ENCODE results near the gene CSNK1A1L.
A peak's percentile ranks its signal among the peaks of the same experiment; 100 is the strongest.

The CSNK1A1L gene

DNA sequence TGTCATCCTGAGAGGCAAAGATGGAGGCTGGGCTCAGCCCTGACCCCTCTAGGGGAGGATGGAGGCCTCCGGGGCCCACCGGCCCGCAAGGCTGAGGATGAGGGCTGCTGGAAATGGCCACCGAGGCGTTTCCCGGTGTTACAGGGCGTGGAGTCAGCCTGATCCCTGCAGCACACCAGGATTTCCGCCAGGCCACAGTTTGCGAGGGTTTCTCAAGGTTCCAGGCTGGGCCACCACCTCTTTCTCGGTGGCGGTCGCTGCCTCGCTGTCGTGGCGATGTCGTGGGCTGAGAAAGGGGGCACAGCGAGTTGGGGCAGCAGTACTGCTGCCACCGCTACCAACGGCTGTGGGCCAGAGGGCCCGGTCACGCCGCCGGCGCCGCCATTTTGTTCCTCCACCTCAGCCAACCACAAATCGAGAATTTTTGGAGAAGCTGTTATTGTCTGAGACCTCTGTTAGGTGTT, at the start of gene CSNK1A1L:
Gene CSNK1A1L (minus strand): TSS at position 414 of the 464 bp plus-strand sequence. CDS start 408 bp downstream, at position 6.
- DNase-seq, result no peak

DNA sequence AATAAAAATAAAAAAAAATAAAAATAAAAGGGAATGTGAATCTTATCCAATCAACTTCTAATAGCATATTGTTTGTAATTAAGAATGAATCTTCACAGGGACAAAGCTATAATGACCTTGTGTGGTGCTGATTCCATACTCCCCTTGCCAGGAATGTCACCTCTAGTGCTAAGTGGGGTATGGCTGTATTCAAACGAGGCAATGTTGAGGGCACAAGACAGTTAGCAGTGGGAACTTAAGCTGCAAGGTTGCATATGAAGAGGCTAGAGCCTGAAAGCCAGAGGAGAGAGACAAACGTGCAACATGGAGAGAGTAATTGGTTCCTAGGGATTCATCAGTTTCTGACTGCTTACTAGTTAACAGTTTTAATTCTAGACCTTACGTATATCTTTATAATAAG, 43.9 kb upstream of the CSNK1A1L start:
- no peak for DNase-seq

DNA sequence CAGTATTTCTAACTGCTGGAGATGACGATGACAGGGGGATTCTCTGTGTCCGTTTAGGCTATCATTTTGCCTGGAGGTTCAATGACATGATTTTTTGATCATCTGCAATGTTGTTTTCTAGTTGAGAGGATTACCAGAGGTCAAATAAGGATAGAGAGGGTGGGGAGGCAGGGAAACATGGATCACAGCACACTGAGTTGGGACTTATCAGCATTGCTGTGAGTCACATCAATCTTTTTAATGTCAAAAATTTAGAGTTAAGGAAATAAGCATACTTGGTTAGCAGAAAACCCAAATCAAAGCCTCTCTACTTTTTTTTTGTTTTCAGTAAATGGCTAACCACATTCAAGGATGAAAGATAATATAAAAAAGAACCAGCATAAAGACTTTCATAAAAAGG, 43.0 kb upstream of the CSNK1A1L start:
- no peak for DNase-seq

DNA sequence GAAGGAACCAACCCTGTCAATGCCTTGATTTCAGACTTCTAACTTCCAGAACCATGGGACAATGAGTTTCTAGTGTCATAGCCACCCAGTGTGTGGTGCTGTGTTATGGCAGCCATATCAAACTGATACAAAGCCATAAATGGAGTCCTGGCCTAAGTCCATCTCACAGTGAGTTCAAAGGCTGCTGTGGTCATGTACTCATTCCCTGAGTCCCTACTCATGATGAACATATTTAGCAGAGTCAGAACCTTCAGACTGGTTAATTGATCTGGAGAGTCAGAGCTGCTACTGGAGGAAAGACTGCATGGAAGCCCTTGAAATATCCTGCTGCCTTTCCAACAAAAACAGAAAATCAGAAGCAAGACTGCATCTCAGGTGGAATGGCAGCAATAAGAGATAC, 39.2 kb upstream of the CSNK1A1L start:
- no peak for DNase-seq

DNA sequence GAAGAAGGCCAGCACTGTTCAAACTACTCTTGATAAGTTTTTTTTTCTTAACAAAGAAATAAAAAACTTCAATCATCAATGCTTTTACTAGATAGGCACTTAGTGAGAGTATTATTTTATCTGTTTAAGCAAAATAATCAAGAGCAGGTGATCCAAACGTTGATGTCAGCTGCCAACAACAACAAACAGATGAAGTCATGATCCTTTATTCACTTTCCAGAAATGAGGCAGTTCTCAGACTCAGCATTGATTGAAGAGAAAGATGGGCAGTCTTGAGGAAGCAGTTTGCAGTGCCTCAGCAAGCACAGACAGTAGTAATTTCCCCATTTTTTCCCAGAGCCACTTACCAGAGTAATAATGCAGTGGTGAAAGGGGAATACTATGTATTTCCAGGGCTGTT, 38.4 kb upstream of the CSNK1A1L start:
- no peak for DNase-seq

DNA sequence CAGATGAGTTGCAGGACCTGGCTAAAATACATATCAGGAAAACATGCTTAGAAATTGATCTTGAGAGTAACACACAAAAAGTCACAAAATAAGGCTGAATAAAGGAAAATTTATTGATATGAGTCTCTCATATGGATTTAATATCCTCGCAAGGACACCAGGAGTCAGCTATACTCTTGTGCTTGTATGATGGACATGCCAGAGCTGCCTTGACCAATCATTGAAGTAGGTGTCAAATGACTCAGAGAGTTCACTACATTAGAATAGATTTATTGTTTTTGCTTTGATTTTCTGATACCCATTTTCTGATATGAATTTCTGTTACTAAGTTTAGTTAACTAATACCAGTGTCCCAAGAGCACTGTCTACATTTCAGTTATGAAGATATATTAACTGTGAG, 37.4 kb upstream of the CSNK1A1L start:
- no peak for DNase-seq

DNA sequence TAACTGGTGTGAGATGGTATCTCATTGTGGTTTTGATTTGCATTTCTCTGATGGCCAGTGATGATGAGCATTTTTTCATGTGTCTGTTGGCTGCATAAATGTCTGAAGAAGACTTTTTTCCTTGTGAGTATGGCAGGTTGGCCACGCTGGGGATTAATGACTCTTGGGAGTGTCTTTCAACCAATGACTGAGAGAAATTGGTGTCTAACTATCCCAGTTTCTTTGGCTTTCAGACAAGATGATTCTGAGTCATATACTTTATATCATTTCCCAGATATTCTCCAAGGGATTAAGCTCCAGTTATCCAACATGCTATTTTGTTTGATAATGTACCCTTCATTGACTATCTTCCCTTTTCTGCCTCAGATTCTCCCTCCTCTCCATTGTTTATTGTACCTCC, 35.5 kb upstream of the CSNK1A1L start:
- DNase-seq, result no peak

DNA sequence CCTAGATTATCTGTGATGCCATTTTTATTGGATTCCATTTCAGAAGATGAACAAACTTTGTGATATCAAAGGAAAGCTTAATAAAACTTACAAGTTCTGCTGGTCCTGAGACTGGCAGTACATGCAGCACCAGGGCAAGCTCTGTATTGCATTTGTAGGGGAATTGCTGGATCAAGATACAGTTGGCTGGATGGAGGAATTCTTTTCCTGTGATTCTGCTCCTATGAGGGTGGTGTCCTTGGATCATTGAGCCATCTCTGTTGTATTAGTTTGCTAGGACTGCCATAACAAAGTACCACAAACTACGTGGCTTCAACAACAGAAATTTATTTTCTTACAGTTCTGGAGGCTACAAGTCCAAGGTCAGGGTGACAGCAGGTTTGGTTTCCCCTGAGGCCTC, 33.9 kb upstream of the CSNK1A1L start:
- no peak for DNase-seq

DNA sequence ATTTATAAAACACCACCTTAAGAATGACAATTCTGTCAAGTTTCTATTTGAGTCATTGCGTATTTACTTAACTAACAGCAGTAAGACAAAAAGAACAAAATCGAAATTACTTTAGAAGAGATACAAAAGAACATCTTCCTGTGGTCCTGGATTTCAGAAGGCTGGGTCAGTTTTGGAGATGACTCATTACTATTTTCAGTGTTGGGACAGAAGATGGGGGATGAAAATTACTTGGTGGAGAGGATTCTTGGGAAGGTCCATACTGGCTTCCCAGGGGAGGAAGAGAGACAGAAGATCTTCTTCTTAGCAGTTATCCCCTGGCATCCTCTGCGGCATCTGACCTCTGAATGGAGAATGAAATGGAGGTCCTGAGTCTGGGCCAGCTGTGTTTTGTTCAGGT, 33.5 kb upstream of the CSNK1A1L start:
- DNase-seq, result no peak

DNA sequence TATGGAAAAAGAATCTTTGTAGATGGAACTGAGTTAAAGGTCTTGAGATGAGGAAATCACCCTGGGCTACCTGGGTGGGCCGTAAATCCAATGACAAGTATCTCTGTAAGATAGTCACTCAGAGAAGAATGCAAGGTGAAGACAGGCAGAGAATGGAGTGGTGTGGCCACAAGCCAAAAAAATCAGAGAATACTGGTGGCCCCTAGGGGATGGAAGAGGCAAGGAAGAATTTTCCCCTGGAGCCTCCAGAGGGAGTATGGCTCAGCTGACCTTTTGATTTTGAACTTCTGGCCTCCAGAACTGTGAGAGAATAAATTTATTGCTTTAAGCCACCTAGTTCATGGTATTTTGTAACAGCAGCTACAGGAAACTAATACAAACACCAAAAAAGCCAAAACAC, 32.7 kb upstream of the CSNK1A1L start:
- no peak for DNase-seq

DNA sequence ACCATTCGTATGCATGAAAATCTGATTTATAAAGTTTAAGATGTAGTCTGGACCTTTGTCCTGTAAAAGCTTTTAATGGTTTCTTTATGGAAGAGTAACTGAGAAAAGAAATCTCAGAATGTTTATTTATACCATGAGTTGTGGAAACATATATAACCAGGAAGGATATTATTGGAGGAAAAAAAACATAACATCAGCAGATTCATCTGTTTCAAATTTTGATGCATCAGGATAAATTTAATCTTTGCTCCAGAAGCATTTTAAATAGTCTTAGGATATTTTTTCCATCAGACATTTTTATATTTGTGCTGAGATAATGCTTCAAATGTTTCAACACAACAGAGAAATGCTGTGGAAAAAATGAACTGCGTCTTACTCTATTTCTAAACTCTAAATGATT, 31.2 kb upstream of the CSNK1A1L start:
- DNase-seq, result no peak

DNA sequence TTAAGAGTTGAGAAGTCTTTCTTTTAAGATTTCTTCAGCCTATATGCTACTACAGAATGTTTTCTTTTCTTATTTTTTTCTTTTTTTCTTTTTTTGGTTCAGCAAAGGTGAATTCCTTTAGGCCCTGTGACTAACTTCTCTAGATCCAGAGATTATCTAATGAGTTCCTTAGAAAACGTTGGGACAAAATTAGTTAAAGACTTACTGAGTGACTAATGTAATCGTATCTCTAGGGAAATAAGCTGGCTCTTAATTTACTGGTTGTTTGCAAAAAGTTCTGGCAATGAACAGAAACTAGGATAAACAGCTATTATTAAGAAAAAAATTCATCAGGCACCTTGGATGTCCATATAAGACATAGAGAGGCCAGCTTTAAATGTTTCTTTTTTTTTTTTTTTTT, 30.7 kb upstream of the CSNK1A1L start:
- DNase-seq, result no peak

DNA sequence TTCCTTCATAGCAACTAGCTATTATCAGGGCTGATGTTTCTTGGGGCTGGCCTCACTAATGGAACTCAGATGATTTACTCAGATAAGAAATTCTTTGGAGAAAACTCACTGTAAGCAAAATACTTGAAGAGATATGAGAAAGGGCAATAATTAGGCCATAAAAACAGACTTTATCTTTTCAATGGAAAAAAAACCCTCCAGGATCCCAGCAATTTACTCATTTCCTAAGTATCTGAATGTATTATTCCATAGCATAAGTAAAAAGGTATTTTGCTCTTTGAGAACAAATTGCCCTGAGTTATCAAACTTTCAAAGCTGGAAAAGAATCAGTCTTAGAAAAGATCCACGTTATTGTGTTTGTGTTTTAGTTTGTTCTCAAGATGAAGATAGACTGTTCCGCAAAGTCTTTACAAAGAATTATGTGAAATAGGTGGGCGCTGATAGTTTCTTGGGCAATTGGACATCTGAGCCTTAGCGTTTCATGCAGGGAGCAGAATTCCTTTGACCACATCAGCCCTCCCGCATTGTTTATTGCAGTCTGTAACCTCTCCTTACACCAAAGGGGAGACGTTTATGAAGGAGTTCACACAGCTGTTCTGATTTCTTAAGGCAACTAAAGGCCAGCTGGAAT, 29.1 kb upstream of the CSNK1A1L start:
- no peak for DNase-seq

DNA sequence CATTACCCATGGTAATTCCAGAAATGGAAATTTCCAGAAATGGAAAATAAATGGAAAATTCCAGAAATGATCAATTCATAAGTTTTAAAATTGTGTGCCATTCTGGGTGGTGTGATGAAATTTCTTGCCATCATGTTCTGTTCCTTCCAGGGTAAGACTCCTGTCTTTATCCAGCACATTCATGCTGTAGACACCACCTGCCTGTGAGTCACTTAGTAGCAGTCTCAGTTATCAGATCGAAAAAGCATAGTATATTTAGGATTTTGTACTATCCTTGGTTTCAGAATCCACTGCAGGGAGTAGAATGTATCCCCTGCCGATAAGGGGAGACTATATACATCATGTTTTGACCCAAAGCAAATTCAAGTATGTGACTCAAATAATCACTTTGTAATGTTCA, 26.7 kb upstream of the CSNK1A1L start:
- no peak for DNase-seq

DNA sequence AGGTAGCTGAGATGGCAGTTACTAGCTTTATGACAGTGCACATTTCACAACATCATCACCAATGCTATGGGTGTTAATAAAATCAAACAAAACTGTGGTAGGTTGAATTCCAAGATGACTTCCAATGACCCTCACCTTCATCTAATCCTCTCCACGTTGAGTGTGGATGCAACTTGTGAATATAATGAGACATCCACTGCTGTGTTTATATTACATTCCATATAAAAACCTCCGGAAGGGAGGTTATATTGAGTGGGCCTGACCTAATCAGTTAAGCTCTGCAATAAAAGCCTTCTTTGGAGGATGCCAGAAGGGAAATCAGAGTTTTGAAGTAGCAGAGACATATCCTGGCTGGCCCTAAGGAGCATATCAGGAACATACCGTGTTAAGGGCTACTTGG, 25.6 kb upstream of the CSNK1A1L start:
- no peak for DNase-seq

DNA sequence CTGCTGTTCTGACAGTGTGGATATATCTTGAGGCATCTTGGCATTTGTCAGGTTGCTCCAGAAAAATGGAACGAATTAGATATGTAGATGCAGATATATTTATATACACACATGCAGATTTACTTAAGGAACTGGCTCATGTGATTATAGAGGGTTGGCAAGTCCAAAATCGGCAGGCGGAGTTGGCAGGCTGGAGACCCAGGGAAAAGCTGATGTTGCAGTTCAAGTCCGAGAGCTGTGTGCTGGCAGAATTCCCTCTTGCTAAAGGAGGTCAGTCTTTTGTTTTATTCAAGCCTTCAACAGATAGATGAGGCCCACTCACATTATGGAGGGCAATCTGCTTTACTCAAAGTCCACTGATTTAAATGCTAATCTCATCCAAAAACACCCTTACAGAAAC, 24.4 kb upstream of the CSNK1A1L start:
- no peak for DNase-seq

DNA sequence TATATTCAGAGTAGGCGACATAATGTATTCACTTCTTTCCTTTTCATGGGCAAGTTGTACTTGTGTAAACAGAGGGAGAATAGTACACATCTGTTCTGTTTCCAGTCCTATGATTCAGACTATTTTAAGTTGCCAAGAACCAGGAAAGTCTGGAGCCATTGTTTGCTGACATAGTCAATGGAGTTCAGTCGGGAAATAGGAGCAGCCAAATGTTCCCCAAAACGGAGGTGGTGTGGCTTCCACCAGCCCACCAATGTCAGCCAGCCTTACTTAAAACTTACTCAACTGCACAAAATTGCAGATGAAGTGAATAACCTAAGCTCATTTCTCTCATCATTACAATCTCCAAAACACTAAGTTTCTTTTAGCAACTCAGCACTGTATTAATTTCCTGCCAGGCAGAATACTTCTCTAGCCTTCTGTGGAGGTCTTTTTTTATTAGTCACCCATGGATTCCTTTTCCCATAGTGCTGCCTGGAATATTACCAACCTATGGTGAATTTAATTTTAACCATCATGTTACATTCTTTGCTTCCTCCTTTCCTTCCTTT, 22.3 kb upstream of the CSNK1A1L start:
- no peak for DNase-seq

DNA sequence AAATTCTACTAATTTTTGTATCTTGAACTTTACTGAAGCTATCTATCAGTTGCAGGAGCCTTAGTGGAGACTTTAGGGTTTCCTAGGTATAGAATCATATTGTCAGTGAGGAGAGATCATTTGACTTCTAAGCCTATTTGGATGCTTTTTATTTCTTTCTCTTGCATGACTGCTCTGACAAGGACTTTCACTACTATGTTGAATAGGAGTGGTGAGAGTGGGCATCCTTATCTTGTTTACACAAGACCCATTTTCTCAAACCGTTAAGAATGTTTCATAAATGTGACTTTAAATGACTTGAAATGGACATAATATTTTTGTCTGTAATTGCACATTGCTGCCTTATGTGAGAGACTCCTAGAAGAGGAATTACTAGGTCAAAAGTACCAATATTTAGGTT, 17.9 kb upstream of the CSNK1A1L start:
- DNase-seq, result no peak

DNA sequence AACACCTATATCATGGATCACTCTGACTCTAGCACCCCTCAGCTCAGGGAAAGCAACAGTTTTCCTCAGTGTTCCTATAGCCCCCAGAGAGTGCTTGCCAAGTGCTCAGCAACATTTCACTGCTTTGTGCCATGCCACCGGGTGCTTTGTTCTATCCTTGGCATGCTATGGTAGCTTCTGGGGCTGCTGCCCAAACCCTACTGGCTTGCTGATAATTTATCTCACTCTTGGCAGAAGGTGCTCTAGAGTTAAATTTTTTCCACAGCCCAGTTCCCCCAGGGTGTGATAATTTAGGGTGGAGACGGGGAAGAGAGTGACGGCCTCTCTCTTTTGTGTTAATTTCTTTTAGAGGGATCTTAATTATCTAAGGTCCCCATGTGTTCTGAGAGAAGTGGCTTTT, 12.6 kb upstream of the CSNK1A1L start:
- no peak for DNase-seq

DNA sequence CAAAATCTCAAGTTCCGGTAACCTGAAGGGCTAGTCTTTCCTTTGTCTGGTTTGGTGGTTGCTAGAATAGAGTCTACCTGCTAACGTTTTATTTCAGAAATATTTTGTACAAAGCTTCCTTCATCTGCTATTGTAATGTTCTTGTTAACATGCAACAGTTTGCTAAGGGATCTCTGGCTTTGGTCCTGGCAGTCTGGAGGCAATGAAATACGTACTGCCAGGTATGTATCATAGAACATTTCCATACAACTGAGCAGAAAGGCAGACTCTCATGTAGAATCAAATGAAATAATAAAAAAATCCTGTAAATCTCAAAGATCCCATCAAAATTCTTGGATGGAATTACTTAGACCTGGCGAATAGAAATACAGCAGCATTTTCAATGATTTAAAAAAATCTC, 8.8 kb upstream of the CSNK1A1L start:
- DNase-seq, result no peak

DNA sequence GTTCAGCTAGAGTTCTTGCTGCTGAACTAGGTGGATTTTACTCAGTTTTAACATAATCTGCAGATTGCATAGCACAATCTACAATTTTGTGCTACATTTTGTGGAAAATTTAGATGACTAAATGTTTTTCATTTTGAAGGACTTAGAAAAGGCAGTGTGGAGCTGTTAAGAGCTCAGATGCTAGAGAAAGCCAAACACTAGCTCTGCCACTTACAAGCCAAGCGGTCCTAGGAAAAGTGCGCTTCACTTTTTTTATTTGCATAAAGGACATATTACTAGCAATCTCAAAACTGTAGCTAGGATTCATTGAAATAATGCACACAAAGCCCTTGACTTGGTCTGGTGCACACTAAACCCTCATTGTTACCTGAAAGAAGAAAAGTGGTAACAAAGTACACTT, 8.1 kb upstream of the CSNK1A1L start:
- no peak for DNase-seq

DNA sequence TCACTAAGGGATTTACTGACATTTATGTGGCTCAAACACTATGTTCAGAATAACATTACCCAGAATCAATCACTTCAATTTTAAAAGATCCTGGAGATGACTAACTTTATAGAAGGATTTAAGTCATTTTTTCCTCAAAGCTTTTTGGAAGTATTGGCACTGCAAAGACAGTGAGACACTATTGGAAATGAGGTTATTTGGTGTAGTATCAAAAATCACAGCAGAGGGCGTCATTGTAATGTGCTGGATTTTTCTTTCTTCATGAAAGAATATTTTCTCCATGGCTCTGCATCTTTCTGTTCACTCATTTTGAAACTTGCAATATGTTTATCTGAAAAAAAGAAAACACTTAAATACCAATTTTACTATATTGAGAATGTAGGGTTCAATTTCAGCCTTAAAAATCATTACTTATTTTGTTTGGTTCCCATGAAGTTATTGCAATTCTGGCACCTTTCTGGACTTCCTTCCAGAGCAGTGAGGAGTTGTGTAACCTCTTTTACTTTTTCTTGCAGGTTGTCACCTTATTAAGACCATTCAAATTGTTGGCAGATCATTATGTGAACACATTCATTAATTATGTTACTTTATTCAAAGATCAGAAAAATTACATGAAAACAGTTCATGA, 3.7 kb upstream of the CSNK1A1L start:
- peak; percentile 35 to 63 for DNase-seq

DNA sequence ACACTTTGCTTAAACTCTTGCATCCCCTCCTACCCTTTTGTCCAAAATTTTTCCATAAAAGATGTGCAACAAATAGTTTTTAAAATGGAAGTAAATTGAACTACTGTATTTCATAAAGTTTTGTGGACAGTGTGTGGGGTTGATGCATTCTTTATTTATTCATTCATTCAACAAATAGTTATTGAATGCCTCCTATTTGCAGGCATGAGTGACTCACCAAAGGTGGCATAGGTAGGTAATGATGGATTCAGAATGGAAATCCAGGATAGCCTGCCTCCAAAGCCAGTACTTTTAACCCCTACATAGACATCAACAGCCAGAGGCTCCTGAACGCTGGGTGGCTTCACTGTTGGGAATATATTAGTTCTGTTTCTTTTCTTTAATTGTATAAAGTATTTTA, 2.4 kb upstream of the CSNK1A1L start:
- no peak for DNase-seq

DNA sequence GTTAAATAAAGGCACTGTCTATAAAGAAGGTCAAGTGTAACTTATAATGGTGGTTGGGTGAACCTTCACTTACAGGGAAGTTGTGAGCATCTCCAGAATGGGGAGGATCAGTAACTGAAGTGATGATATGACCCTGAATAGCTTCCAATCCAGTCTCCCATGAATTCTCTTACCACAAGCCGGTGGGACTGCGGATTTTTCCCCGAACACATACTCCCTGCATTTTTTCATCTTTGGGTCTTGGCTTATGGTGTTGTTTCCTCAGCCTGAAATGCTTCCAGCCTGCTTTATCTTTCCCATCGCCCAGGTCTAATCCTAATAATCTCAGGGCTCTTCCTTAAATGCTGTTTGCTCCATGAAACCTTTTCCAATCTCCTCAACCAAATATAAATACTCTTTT, 2.0 kb upstream of the CSNK1A1L start:
- no peak for DNase-seq

DNA sequence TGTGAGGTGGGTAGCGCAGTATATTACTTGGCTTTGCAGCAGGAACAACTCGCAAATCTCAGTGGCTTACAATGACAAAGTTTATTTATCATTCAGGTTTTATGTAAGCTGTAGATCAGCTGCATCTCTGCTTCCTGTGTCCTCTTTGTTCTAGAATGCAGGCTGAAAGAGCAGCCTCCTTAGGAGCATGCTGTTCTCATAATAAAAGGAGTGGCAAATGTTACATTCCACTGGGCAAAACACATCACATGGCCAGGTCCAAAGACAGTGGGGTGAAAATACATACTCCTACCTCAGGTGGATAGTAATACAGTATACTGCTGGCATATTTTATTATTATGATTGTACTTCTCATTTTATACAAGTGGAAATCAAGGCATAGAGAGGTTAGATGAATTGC, 1.2 kb upstream of the CSNK1A1L start:
- no peak for DNase-seq
